K562 (cell line): Measurements from ENCODE around the gene DTD1. TPM values are rescaled to one million over a fixed set of nuclear protein-coding genes. Genes with fewer than 3 reads are reported as not detected.

ENCODE experiments used
- ATAC-seq: fragments of 200-7000 bp; cut with Tn5 transposase; 3 replicates; pipeline ENCODE4 v1.9.1; 2020; ENCODE audit warnings: moderate library complexity
- BruUV-seq: library from RNA; stranded (reverse); fragments of 400-500 nt; replicated peaks from 2 replicates; lab custom pipeline; 2021; lab: Mats Ljungman, UMichigan
- CTCF ChIA-PET: fragments of 300-600 bp; formaldehyde crosslinking; extraction: SDS; loops from one replicate; lab custom pipeline; 2021; ENCODE audit warnings: low intra/inter-chr PET ratio; lab: Yijun Ruan, JAX
- POLR2A ChIA-PET: fragments of 300-600, 350-650 bp; sonication (Branson Sonifier 250); formaldehyde crosslinking; extraction: SDS; loops from one replicate; lab custom pipeline; 2021; ENCODE audit warnings: antibody characterized with exemption, inconsistent platforms; lab: Yijun Ruan, JAX
- DNase-seq, 4 experiments: peaks; one replicate each; pipeline versions ENCODE4 v3.0.0 to v3.0.0-alpha.2; 2011 to 2018; ENCODE audit warnings: low spot score in 3 of 4, mixed read lengths in 3 of 4; ENCODE audit errors: extremely low read depth in 1 of 4
- FAIRE-seq: peaks from 2 replicates; lab custom pipeline; 2011; peaks lifted over from hg19 to GRCh38; lab: Jason Lieb, UNC
- H2AFZ ChIP-seq: 2 replicates; pipeline ENCODE4 v1.6.0; 2011; ENCODE audit warnings: low read depth, low read length, control low read depth, inconsistent platforms
- H3K27ac ChIP-seq: fragments of 200-600 bp; 3 replicates; pipeline ENCODE4 v1.8.0; 2011; ENCODE audit warnings: low read depth, mild to moderate bottlenecking, control low read depth, inconsistent platforms, low read length, moderate library complexity, mixed read lengths; ENCODE audit errors: extremely low read depth
- H3K27me3 ChIP-seq, 2 experiments: fragments of 300-600 bp in 1 of 2; 2 replicates in 1 of 2; 3 replicates in 1 of 2; pipeline versions ENCODE4 v1.6.0 to v1.8.0; 2011; ENCODE audit warnings: inconsistent platforms in 2 of 2, low read length in 2 of 2, mild to moderate bottlenecking in 1 of 2, mixed read lengths in 1 of 2, moderate library complexity in 1 of 2; ENCODE audit not compliant: control insufficient read depth in 2 of 2, insufficient read depth in 2 of 2
- H3K36me3 ChIP-seq: fragments of 300-600 bp; 3 replicates; pipeline ENCODE4 v1.8.0; 2011; ENCODE audit warnings: mild to moderate bottlenecking, low read length, inconsistent platforms; ENCODE audit not compliant: control insufficient read depth, insufficient read depth
- H3K4me1 ChIP-seq, 2 experiments: fragments of 200-600 bp in 1 of 2; replicated peaks in 1 of 2; 2 replicates in 1 of 2; 3 replicates in 1 of 2; pipeline versions ENCODE4 v1.5.1 to v1.8.0; 2011; ENCODE audit warnings: inconsistent platforms in 2 of 2, low read length in 2 of 2, mild to moderate bottlenecking in 1 of 2, mixed read lengths in 1 of 2, moderate library complexity in 1 of 2; ENCODE audit not compliant: control insufficient read depth in 2 of 2, insufficient read depth in 2 of 2
- H3K4me2 ChIP-seq: 2 replicates; pipeline ENCODE4 v1.6.1; 2011; ENCODE audit warnings: low read length, control low read depth, inconsistent platforms, mixed read lengths; ENCODE audit not compliant: insufficient read depth
- H3K4me3 ChIP-seq: fragments of 200-600 bp; sonication (generic), shearing (Covaris generic); 2 replicates; pipeline ENCODE4 v1.5.1; 2016; ENCODE audit warnings: control low read depth, inconsistent platforms
- H3K79me2 ChIP-seq: fragments of 200-600 bp; 3 replicates; pipeline ENCODE4 v1.8.0; 2011; ENCODE audit warnings: low read length, inconsistent platforms; ENCODE audit not compliant: control insufficient read depth, insufficient read depth
- H3K9ac ChIP-seq, 2 experiments: 2 replicates each; pipeline versions ENCODE4 v1.6.0 to v1.6.1; 2011; ENCODE audit warnings: low read depth in 2 of 2, low read length in 2 of 2, control low read depth in 1 of 2, inconsistent platforms in 1 of 2, mild to moderate bottlenecking in 1 of 2, mixed read lengths in 1 of 2; ENCODE audit not compliant: insufficient read depth in 1 of 2
- H3K9me1 ChIP-seq: one replicate; pipeline ENCODE4 v1.6.0; 2011; ENCODE audit warnings: inconsistent platforms, mild to moderate bottlenecking, low read length, moderate library complexity; ENCODE audit not compliant: control insufficient read depth, insufficient read depth
- H3K9me3 ChIP-seq: replicated peaks from 2 replicates; pipeline ENCODE4 v1.5.1; 2011; ENCODE audit warnings: low read depth, low read length, inconsistent platforms; ENCODE audit not compliant: control insufficient read depth, insufficient read depth
- H4K20me1 ChIP-seq: replicated peaks from 2 replicates; pipeline ENCODE4 v1.6.1; 2011; ENCODE audit warnings: low read length, inconsistent platforms, mixed read lengths; ENCODE audit not compliant: control insufficient read depth, insufficient read depth
- BACH1 ChIP-seq: fragments of 200-800 bp; sonication (Bioruptor generic); IDR thresholded peaks from 2 replicates; pipeline ENCODE4 v1.6.1; 2016; ENCODE audit warnings: missing genetic modification characterization, missing compliant biosample characterization
- ESRRA ChIP-seq: fragments of 450-650 bp; IDR thresholded peaks from 2 replicates; pipeline ENCODE4 v1.6.1; 2014; ENCODE audit warnings: low read depth, mild to moderate bottlenecking, moderate library complexity, borderline replicate concordance
- GATA2 ChIP-seq: sonication (generic); formaldehyde crosslinking; IDR thresholded peaks from 2 replicates; pipeline ENCODE4 v1.4.0; 2020; ENCODE audit warnings: mild to moderate bottlenecking, missing genetic modification reagents
- KLF13 ChIP-seq: fragments of 450-650 bp; IDR thresholded peaks from 2 replicates; pipeline ENCODE4 v1.6.1; 2016; ENCODE audit warnings: missing genetic modification characterization, low read depth, mild to moderate bottlenecking, missing compliant biosample characterization, moderate library complexity, borderline replicate concordance
- MCM3 ChIP-seq: fragments of 450-650 bp; IDR thresholded peaks from 2 replicates; pipeline ENCODE4 v1.6.1; 2016
- NR1H2 ChIP-seq: sonication (generic); formaldehyde crosslinking; IDR thresholded peaks from 2 replicates; pipeline ENCODE4 v1.4.0; 2020; ENCODE audit warnings: mild to moderate bottlenecking, missing genetic modification reagents
- RBM34 ChIP-seq: fragments of 200-400 bp; formaldehyde crosslinking; IDR thresholded peaks from 2 replicates; pipeline ENCODE4 v1.6.1; 2018; ENCODE audit warnings: low read length, borderline replicate concordance; ENCODE audit not compliant: insufficient read depth
- RUNX1 ChIP-seq: sonication (generic); IDR thresholded peaks from 2 replicates; pipeline ENCODE4 v1.6.1; 2016; ENCODE audit warnings: antibody characterized with exemption, low read depth
- TAF15 ChIP-seq: fragments of 200-400 bp; formaldehyde crosslinking; IDR thresholded peaks from 2 replicates; pipeline ENCODE4 v1.6.1; 2017; ENCODE audit warnings: mild to moderate bottlenecking, low read depth, low read length, moderate library complexity
- TRIM24 ChIP-seq, 2 experiments: fragments of 450-650 bp; IDR thresholded peaks; 2 replicates each; pipeline ENCODE4 v1.6.1; 2016
- ZNF3 ChIP-seq: fragments of 250-450 bp; sonication (Bioruptor Pico); IDR thresholded peaks from 2 replicates; pipeline ENCODE4 v1.5.0; 2021; ENCODE audit warnings: mild to moderate bottlenecking, moderate library complexity
- ZNF592 ChIP-seq: fragments of 450-650 bp; IDR thresholded peaks from 2 replicates; pipeline ENCODE4 v1.6.1; 2017; ENCODE audit warnings: antibody characterized with exemption, mild to moderate bottlenecking
- ZNF77 ChIP-seq: fragments of 250-450 bp; sonication (Bioruptor Pico); IDR thresholded peaks from 2 replicates; pipeline ENCODE4 v1.5.0; 2020
- WGBS: fragments of 100-300 bp; shearing (Covaris generic); methylation state at CpG from one replicate; pipeline ENCODE4 v1.1.6; 2016; ENCODE audit warnings: low coverage, mixed read lengths; ENCODE audit not compliant: insufficient coverage; ENCODE audit errors: missing lambda C conversion rate; 5-methylcytosine and 5-hydroxymethylcytosine counted together
- in situ Hi-C: fragments of 300-500 bp; cut with MboI; formaldehyde crosslinking; loops from 4 replicates; pipeline ENCODE4 v1.15.0; 2018; ENCODE audit warnings: inconsistent platforms, mixed read lengths
- intact Hi-C: fragments of 100-400 bp; cut with micrococcal nuclease; formaldehyde crosslinking; loops from 2 replicates; pipeline ENCODE4 v1.14.2; 2022
- polyA plus RNA-seq, 8 experiments: library from polyadenylated mRNA; depleted of rRNA in 4 of 8; stranded (reverse) in 5 of 8; unstranded in 3 of 8; fragments of >200 nt; fragmentation: Nextera tagmentation in 2 of 8; fragmentation: Illumina TruSeq in 1 of 8; extraction: Ambion mirVana in 2 of 8; extraction: Trizol in 1 of 8; gene quantifications; 2 replicates each; pipeline versions ENCODE4 v1.2.1 to v1.2.3, GENCODE V29; 2011 to 2014; ENCODE audit warnings: inconsistent platforms in 1 of 8, missing spikeins in 1 of 8
- total RNA-seq, 7 experiments: library from RNA; depleted of rRNA in 6 of 7; stranded (reverse); fragments of >200 nt in 6 of 7; fragmentation: Illumina TruSeq in 2 of 7; extraction: Trizol in 2 of 7; gene quantifications; 2 replicates each; pipeline versions ENCODE4 v1.2.1 to v1.2.3, GENCODE V29; 2011 to 2021; ENCODE audit warnings: low replicate concordance in 1 of 7
- TF ChIP-seq, protein P1 (sequence below): IDR thresholded peaks from 3 replicates; pipeline ENCODE4 v1.6.1; 2011; ENCODE audit warnings: borderline replicate concordance, mild to moderate bottlenecking, moderate library complexity; ENCODE audit not compliant: insufficient read length; ENCODE audit errors: extremely low read depth
- TF ChIP-seq, protein P2 (sequence below): sonication (generic); formaldehyde crosslinking; IDR thresholded peaks from 2 replicates; pipeline ENCODE4 v1.8.0; 2022; ENCODE audit warnings: missing genetic modification reagents, mild to moderate bottlenecking, moderate library complexity, borderline replicate concordance

DTD1 gene
- total and polyA plus RNA-seq, 9 of the 15 experiments (the other 6 are each of a cell fraction or from before 2014, with no cell fraction given) = 5.7 to 28.6 (median 26.8) TPM

- DNase-seq = no peak
- no TSS peak for BruUV-seq
- TF ChIP-seq ESRRA (no peak), TAF15 (no peak), RUNX1 (no peak), BACH1 (tag) (no peak), ZNF77 (CRISPR knock-in tag) (no peak), ZNF3 (CRISPR knock-in tag) (no peak), RBM34 (no peak), GATA2 (CRISPR knock-in tag) (no peak), MCM3 (no peak), KLF13 (tag) (no peak), TRIM24 (IDR thresholded peaks at IDR 0.05) (no peak), ZNF592 (no peak), NR1H2 (CRISPR knock-in tag) (no peak)
- TF ChIP-seq, protein P1, sequence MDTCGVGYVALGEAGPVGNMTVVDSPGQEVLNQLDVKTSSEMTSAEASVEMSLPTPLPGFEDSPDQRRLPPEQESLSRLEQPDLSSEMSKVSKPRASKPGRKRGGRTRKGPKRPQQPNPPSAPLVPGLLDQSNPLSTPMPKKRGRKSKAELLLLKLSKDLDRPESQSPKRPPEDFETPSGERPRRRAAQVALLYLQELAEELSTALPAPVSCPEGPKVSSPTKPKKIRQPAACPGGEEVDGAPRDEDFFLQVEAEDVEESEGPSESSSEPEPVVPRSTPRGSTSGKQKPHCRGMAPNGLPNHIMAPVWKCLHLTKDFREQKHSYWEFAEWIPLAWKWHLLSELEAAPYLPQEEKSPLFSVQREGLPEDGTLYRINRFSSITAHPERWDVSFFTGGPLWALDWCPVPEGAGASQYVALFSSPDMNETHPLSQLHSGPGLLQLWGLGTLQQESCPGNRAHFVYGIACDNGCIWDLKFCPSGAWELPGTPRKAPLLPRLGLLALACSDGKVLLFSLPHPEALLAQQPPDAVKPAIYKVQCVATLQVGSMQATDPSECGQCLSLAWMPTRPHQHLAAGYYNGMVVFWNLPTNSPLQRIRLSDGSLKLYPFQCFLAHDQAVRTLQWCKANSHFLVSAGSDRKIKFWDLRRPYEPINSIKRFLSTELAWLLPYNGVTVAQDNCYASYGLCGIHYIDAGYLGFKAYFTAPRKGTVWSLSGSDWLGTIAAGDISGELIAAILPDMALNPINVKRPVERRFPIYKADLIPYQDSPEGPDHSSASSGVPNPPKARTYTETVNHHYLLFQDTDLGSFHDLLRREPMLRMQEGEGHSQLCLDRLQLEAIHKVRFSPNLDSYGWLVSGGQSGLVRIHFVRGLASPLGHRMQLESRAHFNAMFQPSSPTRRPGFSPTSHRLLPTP = no peak
- TF ChIP-seq, protein P2, sequence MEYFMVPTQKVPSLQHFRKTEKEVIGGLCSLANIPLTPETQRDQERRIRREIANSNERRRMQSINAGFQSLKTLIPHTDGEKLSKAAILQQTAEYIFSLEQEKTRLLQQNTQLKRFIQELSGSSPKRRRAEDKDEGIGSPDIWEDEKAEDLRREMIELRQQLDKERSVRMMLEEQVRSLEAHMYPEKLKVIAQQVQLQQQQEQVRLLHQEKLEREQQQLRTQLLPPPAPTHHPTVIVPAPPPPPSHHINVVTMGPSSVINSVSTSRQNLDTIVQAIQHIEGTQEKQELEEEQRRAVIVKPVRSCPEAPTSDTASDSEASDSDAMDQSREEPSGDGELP = no peak
- ChIA-PET POLR2A (no interaction called here), CTCF (no interaction called here)
- no peak for ATAC-seq
- H3K79me2 ChIP-seq = no peaks in the 10 kb centered on the region
- H3K9ac ChIP-seq = no peak overlapping the region
- no peak overlapping the region for H3K4me3 ChIP-seq
- no peaks in the 10 kb centered on the region for H3K4me1 ChIP-seq
- in situ Hi-C loops (no loop called here), intact Hi-C loops (loop anchor here (10.0 kb wide), 1 partner anchor 156 kb away; no protein-coding TSS in a partner anchor)
- no peaks in the 10 kb centered on the region for H3K9me3 ChIP-seq
- no peak overlapping the region for H3K27ac ChIP-seq
- no peaks in the 10 kb centered on the region for H3K36me3 ChIP-seq
- no peak for FAIRE-seq
- H3K9me1 ChIP-seq = no peaks in the 10 kb centered on the region
- no peaks in the 10 kb centered on the region for H3K27me3 ChIP-seq
- 0% methylated on average over 3 of the region's 3 CpGs for WGBS
- H3K4me2 ChIP-seq = no peak overlapping the region
- H4K20me1 ChIP-seq = no peaks in the 10 kb centered on the region
- no peak overlapping the region for H2AFZ ChIP-seq
Measured at GRCh38 chr20:18790787-18791186, 202.9 kb downstream of the DTD1 start.
